Bronchial epithelial cell (primary cell): ENCODE measurements around the gene SHB. TPM values are rescaled to one million over a fixed set of nuclear protein-coding genes. Genes with fewer than 3 reads are reported as not detected.

Source experiments
- DNase-seq: peaks from one replicate; pipeline ENCODE4 v3.0.0-alpha.2; 2010; ENCODE audit warnings: low read depth
- FAIRE-seq: peaks from 2 replicates; lab custom pipeline; 2011; peaks lifted over from hg19 to GRCh38; lab: Jason Lieb, UNC
- H3K27me3 ChIP-seq: 2 replicates; pipeline ENCODE4 v1.5.1; 2011; ENCODE audit warnings: low read length; ENCODE audit not compliant: control insufficient read depth, insufficient read depth
- H3K36me3 ChIP-seq: 2 replicates; pipeline ENCODE4 v1.5.1; 2011; ENCODE audit warnings: low read length; ENCODE audit not compliant: control insufficient read depth, insufficient read depth
- H3K4me3 ChIP-seq: 2 replicates; pipeline ENCODE4 v1.5.1; 2011; ENCODE audit warnings: mild to moderate bottlenecking, low read depth, low read length, control low read depth
- CTCF ChIP-seq: IDR thresholded peaks from 2 replicates; pipeline ENCODE4 v1.5.1; 2011; ENCODE audit warnings: mild to moderate bottlenecking, moderate library complexity, low read length, control low read depth, inconsistent platforms; ENCODE audit not compliant: insufficient read depth, severe bottlenecking
- total RNA-seq: library from RNA; depleted of rRNA; stranded (reverse); fragments of >200 nt; gene quantifications from 2 replicates; pipeline ENCODE4 v1.2.1, GENCODE V29; 2014

SHB gene
- total RNA-seq, 1 donor from 2014 or later = 14.5 TPM

DNA sequence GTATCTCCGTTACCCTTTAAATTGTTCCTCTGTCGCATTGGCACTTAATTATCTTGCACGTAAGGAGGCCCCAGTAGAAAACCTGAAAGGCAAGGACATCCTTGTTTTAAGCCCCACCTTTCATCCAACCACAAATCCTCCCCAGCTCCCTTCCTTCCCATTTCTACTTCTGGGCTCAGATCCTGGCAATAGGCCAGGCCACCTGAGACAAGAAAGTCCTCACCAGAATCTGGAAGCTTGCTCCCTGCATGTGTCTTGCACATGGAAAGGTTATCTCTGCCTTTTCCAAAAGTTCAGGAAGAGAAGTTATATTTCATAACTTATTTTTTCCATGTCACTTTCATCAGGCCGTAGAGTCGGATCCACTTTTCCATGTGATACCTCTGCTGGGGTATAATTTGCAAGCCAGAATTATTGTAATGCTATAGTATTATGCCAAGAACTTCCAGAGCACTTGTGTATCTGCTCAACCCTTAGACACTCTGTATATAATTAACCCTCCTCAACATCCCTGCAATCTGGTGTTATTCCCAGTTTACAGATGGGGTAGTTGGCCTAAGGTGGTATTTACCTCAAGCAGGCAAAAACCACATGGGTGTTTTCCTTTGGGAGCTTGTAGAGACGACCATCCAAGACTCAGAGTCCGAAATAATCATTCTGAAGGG is 2.6 kb upstream of the SHB start:
- no peak for DNase-seq
- no peak for TF ChIP-seq CTCF
- H3K36me3 ChIP-seq = no peaks in the 10 kb centered on the region
- FAIRE-seq = no peak
- no peak overlapping the region for H3K4me3 ChIP-seq
- no peaks in the 10 kb centered on the region for H3K27me3 ChIP-seq

DNA sequence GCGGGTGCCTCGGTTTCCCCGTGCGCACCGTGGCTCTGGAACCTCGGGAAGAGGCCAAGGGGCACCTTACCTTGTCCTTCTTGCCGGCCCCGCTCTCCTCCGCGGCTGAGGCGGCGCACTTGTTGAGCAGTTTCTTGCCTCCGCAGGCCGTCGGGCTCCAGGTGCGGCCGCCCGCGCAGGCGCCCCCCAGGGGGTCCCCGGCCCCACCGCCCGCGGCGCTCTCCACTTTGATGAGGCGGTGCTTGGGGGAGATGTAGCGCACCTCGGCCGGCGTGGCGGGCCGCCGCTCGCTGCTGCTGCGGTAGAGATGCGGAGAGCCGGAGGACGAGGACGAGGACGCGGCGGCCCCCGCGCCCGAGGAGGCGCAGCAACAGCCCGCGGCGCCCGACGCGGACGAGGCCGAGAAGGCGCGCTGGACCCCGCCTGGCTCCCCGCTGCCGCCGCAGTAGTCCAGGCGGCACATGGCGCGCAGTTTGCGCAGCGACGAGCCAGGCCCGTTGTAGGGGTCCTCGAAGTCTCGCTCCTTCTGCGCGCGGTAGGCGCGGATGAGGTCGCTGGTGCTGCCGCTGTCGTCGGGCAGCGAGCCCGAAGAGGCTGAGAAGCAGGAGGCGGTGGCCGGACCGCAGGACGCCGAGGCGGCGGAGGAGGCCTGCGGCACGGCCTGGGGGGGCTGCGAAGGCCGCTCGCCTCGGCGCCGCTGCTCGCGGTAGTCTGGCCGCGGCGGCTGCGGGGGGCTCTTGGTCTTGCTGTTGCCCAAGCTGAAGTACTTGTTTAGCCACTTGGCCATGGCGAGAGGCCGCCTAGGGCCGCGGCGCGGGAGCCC is 957 bp downstream of the SHB start:
- no peak for TF ChIP-seq CTCF
- Histone ChIP-seq H3K36me3 (no peaks in the 10 kb centered on the region), H3K4me3 (peak overlapping the region; percentile 81), H3K27me3 (no peaks in the 10 kb centered on the region)
- FAIRE-seq (no peak), DNase-seq (no peak)

DNA sequence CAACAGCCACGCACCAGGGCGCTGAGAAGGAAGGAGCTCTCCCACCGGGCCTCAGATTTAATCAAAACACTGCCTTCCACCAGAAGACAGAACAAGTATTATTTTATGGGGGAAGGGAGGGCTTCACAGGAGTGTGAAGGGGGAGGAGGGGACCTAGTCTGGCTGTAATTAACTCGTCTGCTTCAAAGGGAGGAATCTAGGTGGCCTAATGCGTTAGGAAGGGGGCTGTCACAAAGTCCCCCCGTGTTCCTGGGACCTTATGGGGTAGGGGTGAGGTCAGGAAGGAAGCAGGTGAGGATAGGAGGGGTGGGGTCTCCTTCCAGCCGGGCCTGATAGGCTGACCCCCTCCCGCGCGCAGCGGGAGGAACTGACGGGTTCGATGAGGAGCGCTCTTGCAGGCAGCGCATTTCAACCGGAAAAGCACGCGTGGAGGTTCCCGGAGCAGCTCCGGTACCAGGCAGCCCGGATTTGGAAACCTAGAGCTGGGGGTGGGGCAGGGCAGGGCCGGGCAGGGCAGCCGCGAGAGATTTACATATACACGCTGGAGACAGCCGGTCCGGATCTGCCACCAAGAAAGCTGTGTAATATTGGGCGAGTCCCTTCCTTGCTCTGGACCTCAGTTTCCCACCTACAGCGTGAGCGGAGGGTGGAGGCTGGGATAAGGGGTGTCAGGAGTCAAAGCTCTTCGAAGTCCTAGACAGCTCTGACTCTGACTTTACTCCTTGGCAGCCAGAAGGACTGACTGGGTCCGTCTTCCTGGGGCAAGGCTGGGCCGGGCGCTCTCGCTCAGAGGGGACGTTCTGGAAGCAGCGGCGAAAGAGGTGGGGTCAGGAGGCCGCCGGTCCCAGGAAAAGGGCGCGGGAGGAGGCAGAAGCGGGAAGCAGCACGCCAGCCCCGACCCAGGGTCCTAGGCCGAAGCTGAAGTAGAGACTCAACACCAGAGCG is 1.8 kb downstream of the SHB start:
- no peak for FAIRE-seq
- TF ChIP-seq CTCF = no peak
- Histone ChIP-seq H3K36me3 (no peaks in the 10 kb centered on the region), H3K27me3 (no peaks in the 10 kb centered on the region), H3K4me3 (peak overlapping the region; percentile 81)
- peak; percentile 38 for DNase-seq

- FAIRE-seq (no peak), DNase-seq (peak; percentile 62)
Measured at GRCh38 chr9:38066197-38066913, 2.7 kb downstream of the SHB start.

More at GRCh38 chr9:38066197-38066913, 2.7 kb downstream of the SHB start:
- no peaks in the 10 kb centered on the region for H3K27me3 ChIP-seq
- peak overlapping the region; percentile 81 for H3K4me3 ChIP-seq
- TF ChIP-seq CTCF = peak; percentile 46
- H3K36me3 ChIP-seq = no peaks in the 10 kb centered on the region
